NCI-H510A (cell line): ENCODE results near the gene DGKI.
"Not testable (repeated sequence)": the region's sequence is repeated elsewhere in the genome, so short reads cannot be mapped to it uniquely, and the experiment has no call there.

Experiments used
- DNase-seq: peaks from one replicate; lab custom pipeline; 2025; lab: John Stamatoyannopoulos, UW

Gene DGKI

DNA sequence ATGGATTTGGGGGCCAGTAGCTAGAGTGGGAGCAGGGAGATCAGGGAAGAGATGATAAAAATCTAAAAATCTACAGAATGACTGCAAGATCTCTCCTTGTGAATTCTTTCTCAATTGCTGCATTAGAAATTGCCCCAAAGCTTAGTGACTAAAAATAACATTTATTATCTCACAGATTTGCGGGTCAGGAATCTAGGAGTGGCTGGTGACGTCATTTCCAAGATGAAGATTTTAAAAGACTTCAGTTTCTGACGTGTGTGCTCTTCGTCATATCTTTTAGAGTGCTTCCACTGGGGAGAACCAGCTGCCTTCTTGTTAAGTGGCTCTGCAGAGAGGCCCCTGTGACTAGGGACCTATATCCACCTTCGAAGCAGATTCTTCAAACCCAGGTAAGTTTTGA lies 112.6 kb downstream of the DGKI start:
- DNase-seq = no peak

DNA sequence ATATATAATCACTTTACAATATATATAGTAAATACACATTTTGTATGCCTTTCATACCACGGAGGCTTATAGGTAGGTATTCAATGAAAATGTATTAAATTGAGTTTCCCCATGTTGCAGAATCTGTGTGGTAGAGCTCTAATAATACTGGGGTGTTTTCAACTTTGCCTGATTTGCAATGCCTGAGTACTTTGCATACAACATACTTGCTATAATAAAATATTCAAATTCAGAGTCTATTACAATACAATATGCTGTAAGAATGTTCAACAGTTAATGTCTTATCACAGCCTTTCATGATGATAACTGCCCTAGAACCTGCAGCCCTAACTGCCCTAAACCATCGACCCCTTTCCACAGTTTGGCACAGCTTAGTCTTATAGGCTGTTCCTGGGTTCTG lies 114.6 kb downstream of the DGKI start:
- no peak for DNase-seq

DNA sequence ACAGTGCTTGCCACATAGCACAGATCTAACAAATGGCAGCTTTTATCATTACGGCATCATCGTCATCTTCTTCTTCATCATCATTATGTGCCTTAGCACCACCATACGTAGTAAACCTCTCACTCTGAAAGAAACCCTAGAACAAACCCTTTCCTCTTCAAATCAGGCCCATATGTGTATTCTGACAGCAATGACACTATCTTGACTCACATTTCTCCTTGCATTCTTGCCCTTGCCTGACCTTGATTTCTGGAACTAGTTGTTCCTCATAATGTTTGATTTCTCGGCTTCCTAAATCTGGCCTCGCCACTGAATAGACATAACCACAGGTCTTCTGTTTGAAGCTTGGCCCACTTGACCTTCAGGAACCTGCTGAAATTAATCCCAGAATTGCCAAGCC lies 115.3 kb downstream of the DGKI start:
- no peak for DNase-seq

DNA sequence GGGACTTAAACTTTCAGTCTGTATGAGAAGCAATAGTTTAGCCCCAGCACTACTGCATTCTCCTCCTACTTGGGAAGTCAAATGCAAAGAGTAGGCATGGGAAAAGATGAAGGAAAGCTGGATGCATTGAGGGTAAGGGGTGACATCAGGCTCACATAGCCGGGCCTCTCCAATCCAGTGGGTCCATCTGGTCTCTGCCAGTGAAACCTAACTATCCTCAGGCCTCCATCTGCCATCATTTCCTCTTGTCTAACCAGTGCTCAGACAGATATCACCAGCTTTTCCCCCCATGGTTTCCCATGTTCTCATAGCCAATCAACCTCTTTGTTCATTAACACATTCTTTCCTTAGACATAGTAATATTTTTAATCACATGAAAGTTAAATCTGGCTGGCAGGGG lies 118.3 kb downstream of the DGKI start:
- no peak for DNase-seq

DNA sequence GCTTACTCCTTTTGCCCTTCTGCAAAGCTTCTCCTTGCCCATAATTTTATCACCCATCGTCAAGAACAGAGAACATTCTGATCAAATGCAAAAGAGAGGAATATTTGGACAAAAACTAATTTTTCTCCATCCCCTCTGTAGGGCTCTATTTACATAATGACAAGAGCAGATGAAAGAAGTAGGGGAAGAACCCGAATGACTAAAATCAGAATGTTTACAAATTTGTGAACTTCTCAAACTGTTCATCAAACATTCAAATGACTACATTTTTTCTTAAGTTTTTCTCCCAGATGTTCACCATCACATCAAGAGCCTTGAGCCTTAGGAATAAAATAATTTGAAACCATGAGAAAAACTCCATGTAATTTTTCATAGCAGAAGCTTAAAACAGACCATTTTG lies 119.4 kb downstream of the DGKI start:
- DNase-seq = no peak

DNA sequence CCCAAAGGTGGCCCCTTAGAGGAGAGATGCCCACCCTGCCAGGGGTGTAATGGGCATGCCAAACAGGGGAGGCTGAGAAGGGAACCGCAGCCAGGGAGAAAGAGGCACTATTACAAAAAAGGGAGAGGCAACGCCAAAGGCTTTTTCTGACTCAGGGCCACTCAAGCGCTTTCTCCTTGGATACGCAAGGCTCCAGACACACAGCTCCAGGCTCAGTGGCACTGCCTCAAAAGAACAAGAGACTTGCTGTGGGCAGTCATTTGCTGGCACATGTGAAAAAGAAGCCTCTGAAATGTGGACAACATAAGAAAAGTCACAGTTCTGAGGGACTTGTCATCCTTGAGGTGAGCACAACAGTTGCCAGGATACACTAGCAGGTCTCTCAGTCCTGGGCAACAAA lies 128.4 kb downstream of the DGKI start:
- no peak for DNase-seq

DNA sequence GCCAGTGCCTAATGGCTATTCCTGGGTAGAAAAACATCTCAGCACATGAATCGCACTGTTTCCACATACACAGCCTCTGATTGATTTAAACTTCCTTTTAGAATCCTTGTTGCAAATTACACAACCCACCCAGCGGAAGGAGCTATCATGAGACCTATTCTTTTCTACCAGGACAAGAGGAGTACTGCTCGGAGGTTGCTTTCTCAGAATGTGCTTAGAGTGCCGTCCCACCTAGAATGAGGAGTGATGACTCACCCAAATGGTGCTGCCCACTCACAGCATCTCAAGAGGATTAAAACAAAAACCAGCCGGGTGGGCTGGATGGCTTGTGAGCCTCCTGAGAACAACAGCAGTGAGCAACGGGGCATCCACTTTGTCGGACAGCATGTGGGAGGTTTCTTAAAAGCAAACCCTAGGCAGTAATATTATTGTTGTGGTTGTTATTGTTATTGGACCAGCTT lies 128.9 kb downstream of the DGKI start:
- DNase-seq = no peak

DNA sequence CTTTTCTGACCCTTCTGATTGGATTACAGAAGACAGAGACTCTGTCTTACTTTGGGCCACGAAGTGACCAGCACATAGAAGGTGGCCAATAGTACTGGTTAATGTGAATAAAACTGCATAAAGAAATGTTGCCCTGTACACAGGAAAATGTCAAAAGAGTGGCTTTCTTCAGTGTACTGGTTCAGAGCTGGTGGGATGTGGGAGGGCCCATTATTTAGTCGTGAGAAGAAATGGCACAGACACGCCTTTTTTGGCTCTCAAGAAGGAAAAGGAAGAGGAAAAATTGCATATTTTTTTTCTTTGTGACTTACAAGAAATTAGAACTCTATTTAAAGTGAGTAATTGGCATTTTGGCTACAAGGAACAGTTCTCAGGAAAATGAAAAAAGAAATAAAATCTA lies 129.7 kb downstream of the DGKI start:
- no peak for DNase-seq

DNA sequence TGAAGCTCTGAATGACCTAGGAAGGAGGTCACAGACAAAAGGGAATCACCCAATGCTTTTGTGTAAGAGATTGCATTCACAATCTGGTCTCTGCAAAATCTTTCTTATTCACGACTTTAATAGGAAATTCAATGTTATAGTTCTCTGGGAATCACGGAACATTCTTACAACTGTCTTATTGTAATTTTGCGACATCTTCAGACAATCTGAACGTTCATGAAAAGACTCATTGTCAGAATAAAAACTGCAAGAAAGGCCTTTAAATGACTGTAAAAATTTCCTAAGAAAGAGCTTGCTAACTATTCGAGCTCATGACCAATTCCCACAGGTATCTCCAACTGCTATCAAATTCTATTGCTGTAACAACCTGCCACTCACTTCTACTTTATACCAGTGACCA lies 130.7 kb downstream of the DGKI start:
- DNase-seq = no peak

DNA sequence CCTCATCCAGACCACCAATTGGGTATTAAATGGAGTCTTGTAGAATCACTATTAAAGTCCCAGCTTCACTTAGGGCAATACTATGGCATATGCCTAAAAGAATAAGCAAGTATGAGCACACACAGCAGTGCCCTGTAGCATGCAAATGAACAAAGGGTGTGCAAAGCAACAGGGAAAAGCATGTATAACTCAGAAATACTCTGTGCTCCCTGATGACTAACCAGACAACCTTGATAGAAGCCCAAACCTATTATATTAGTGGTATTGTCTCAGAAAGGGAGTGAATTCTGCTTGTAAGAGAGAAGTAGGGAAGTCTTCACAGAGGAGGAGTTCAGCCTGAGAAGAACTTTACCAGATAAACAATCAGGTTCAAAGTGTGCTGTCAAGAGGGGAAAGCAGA lies 131.2 kb downstream of the DGKI start:
- DNase-seq = no peak

DNA sequence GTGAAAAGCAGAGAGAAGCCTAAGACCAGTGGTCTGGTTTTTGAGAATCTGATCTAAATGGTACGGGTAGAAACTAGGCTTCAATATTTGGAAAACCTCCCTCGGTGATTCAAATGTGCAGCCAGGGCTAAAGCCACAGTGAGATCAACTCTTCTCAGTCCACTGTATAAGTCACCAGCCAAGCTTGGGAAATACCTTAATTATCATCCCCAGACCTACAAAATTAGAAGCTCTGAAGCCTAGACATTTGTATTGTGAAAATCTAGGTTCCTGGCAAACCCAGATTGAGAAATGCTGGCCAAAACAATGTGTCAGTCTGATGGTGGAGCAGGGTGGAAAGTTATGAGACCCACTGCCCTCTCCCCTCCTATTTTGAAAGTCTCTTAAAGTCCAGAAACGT lies 131.7 kb downstream of the DGKI start:
- no peak for DNase-seq

DNA sequence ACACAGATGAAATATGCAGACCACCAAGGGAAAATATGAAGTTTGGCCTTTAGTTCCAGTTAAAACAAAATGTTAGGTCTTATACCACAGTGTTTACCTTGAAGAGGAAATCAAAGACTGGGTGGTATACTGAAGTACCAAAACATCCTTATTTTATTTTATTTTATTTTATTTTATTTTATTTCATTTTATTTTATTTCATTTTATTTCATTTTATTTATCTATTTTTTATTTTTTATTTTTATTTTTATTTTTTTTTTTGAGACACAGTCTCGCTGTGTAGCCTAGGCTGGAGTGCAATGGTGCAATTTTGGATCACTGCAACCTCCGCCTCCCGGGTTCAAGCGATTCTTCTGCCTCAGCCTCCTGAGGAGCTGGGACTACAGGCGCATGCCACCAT lies 140.4 kb downstream of the DGKI start:
- DNase-seq = not testable (repeated sequence)

DNA sequence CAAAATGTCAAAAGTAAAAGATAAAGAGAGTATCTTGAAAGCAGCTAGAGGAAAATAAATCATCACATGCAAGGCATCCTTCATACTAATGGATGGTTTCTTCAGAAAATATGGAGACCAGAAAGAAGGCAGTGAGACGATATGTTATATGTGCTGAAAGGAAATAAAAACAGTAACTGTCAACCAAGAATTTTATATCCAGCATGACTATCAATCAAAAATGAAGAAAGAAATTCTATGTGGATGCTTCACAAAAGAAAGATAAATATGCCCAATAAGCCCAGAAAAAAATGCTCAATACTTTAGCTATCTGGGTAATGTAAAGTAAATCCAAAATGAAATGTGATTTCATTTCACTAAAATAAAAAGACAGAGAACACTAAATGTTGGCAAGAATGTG lies 142.1 kb downstream of the DGKI start:
- DNase-seq = no peak

DNA sequence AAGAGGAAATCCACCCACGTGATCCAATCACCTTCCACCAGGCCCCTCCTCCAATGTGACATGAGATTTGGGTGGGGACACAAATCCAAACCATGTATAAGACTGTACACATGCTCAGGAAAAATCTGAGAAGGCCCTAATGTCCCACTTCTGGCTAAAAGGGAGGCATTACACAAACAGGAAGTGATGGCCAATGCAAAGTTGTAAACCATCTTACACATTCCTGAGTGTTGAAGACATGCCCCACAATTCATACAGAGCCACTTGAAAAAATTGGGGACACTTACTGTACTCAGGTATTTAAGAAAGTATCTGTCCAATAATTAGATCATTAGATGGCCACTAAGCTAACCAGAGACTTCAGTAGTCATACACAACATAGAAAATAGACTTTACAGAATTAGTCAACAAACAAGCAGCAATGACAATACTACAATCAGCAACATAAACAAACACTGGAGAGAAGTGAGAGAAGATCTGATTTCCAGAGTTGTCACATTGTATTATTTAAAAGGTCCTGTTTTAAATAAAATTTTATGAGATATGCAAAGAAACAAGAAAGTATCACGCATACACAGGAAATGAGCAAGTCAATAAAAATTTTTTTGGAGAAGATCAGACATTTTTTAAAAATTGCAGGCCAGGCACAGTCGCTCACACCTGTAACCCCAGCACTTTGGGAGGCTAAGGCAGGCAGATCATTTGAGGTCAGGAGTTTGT lies 143.3 kb downstream of the DGKI start:
- DNase-seq = no peak

DNA sequence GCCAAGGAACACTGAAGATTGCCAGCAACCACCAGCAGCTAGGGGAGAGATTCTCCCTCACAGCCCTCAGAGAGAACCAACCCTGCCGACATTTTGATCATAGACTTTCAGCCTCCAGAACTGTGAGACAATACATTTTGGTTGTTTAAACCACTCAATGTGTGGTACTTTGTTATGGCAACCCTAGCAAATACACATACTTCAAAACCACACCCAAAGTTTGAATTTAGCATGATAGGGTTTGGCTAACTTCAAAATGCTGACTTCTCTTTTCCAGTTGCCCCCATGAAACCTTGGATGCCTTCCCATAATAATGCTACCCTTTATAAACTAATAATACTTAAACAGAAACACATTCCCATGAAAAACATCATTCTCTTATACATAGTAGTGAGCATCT lies 149.8 kb downstream of the DGKI start:
- DNase-seq = no peak

DNA sequence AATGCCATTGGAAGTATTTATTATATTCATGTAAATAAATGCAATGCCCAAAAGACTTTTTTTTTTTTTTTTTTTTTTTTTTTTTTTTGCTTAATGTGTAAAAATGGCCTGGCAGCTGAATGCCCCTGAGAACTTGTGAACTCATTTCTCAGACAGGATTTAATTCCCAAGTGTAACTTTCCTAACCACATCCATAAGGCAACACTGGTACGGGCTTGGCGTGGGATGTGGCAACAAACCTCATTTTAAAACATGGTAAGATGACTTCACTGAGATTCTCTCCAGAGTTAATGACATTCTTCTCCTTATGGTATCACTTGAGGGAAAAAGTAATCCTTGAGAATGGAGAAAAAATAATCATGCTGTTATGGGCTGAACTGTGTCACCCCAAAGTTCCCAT lies 150.4 kb downstream of the DGKI start:
- DNase-seq = no peak

DNA sequence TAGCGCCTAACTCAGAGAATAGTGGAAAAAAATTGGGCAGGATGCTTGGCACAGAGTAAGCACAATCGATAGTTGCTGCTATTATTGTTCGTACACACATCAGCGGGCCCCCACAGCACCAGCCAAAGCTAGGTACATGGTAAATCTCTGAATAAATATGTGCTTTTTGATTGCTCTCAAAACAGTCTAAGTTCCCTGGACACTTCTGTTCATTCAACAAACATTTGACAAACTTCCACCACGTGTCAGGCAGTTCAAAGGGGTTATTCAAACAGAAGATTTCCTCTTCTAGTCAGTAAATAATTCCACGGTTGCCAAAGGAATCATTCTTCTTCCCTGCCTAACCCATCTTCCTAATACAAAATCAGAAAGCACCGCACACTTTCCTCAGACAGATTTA lies 150.8 kb downstream of the DGKI start:
- no peak for DNase-seq

DNA sequence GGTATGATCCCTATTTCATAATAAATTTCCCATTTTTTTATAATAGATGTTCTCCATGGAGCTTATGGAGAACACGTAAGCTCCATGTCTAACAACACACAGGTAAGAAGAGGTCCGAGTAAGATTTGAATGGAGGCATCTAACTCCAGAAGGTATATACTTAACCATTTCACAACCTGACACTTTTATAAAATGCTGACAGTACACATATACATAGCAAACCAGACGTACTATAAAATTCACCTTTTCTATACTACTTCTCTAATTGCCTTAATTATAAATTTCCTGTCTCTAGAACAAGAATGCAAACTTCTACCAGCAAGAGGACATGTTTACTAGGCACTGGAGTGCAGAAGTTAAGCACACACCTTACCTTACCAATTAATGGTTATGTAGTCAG lies 151.3 kb downstream of the DGKI start:
- no peak for DNase-seq

DNA sequence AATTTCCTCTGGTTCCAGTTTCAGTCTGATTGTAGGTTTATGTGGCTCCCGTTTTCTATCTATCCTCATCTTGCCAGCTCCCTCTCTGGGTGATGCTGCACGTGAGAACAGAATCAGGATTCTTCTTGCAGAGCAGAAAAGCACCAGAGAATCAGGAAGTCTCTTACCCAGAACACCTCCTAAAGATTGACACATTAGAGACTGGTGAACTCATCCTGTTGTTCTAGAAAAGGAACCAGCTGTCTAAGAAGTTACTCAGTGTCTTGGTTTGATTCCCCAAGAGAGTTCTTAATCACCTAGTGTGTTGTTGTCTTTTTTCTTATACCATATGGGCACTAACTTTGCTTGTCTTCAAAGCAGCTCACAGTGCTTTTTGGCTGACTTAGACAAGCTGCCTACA lies 152.4 kb downstream of the DGKI start:
- DNase-seq = no peak

DNA sequence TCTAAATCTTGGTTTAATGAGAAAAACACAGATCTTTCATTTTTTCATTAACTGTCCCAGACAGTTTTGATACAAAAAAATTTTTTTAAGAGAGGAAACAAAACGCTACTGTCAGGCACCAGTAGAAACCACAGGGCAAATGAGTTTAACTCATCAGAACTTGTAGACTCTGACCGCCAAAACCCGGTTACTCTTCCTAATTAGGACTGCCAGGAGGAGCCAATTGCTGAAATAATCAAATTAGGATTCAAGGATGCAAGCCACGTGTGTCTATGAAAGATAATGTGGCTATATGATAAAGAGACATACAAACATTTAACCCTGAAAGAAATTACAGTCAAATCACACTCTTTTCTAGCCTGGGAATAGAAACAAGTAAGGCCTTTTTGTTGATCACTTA lies 154.4 kb downstream of the DGKI start:
- no peak for DNase-seq

DNA sequence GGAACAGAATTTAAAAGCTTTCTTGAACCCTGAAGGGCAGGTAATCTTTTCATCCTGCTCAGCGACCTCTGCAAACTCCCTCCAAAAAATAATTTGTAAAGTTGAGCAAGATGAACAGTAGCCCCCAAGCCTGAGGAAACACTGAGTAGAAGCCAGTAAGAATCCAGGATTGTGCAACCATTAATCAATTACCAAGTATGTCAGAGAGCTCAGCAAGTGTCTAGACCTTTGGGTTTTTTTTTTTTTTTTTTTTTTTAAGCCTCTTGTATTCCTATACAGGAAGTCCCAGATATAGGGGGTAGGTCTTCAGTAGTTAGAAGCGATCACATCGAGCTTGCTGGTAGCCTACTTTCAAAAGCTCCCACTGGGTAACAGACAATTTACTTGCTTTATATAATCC lies 155.2 kb downstream of the DGKI start:
- no peak for DNase-seq

DNA sequence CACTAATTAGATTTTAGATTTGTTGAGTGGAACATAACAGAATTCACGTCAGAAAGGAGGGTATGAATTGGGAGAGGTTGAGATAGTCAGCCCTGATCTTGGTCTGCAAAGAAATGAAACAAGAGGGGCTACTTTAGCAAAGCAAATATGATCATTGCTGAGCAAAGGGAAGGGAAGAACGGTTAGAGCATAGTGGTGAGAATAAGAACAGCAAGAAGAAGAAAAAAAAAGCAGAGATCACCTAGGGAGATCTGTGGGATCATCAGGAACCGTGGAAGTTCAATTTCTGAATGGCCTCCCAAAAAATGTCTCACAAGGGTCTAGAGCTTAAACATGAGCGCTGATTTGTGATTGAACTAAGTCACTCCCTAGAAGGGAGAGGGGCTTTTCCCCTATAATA lies 156.1 kb downstream of the DGKI start:
- DNase-seq = no peak

DNA sequence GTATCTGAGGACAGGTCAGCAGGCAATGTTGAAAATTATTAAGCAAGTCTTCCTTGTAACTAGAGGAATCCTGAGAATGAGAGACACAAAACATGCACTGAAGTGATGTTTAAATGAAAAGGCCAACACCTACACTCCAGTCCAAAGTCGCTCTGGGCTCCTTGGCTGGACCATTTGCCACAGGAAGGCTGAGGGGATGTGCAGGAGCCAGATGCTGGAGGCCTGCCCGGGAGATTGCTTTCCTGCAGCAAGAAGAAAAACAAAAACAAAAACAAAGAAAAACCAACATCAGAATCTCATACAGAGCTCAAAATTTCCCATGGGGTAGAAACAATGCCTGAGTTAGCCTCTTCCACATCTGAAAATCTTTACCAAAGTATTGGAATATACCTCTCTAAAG lies 157.0 kb downstream of the DGKI start:
- DNase-seq = no peak

DNA sequence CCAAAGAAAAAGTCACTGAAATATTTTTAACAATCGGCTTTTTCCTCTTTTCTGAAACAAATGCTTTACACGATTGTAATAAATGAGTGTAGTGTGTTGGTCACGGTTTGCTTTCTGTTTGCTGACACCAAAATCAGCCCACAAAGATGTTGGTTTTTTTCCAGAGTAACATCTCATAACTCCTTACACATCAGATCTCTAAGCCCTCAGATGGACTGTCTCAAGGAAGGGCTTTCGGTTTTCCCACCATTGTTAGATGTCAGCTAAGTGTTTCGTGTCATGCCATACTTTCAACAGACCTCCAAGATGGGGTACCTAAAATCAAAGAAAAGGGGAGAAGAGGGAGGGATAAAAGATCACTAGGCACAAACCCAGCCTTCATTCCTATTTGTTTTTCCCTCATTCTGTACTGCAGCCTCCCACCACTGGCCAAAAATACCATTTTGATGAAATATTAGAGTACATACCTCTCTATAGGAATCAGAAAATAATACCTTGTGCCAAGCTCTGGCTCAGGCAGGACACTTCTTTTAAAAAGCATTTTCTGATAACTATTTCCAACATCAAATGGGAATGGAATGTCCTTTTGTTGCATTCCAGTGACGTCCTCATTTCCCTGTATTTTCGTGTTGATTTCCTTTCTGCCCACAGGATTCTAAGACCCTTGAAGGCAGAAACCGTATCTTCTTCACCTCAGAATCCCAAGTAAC lies 159.1 kb downstream of the DGKI start:
- DNase-seq = no peak
